ENCODE measurements around the gene TCP11L2.
A peak's percentile ranks its signal among the peaks of the same experiment; 100 is the strongest.
"Not testable (repeated sequence)": the region's sequence is repeated elsewhere in the genome, so short reads cannot be mapped to it uniquely, and the experiment has no call there.

The TCP11L2 gene

GRCh38 chr12:106307181-106307580 lies 4.6 kb downstream of the TCP11L2 start:
- no peak for DNase-seq (ENCODE audit: low spot score)

GRCh38 chr12:106308121-106308520 lies 5.6 kb downstream of the TCP11L2 start:
- DNase-seq (ENCODE audit: low spot score) = no peak

DNA sequence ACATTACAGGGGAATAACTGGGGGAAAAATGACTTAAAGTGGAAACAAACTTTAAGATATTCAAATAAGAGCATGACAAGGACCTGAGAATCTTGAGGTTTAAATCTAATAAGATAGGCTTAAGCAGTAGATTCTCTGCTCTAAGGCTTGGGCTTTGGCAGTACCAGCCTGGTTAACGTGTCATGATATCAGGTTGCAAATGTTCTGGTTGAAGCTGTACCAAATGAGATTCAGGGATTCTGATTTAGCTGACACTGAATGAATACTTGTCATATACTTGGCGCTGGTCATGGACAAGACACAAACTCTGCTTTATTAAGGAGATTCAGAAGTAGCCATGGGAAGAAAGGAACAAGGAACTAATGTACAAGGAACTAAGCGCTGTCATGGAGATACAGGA lies 6.1 kb downstream of the TCP11L2 start:
- no peak for DNase-seq (ENCODE audit: low spot score)

DNA sequence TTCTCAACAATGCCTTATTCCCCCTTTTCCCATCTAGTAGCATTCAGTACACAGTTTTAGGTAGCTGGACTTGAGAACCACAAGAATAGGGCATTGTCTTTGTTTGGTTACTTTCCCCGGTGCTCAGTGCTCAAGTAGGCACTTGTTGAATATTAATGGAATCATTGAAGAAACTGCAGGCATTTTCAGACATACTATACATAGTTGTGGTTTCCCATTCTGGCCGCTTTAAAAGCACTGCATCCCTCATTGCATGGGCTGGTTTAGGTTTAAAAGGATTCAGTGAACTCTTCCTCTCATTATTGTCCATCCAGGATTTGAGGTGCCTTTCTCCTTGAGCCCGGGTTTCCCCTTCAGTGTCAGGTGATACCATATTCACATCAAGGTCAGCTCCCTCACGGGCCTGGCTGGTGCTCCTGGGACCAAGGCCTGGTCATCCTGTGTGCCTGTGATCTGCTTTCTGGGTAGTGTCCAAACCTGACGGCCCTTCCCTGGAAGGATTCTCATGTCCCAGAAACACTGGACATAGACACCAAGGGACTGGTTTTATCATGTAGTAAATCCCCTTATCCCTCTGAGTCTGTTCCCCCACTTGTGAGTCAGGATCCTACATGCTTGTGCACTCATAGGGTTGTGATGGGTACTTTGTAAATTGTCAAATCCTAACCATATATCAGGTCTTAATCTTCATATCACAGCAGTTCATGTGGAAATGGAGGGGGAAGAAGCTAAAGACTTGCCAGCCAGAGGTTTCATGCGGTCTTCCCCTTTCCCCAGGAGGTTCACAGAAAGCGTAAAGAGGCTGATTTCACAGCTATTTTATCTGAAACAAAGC lies 7.4 kb downstream of the TCP11L2 start:
- DNase-seq (ENCODE audit: low spot score) = no peak

- DNase-seq (ENCODE audit: low spot score) = no peak
These were observed 8.2 kb downstream of the TCP11L2 start for GRCh38 chr12:106310687-106311086.

DNA sequence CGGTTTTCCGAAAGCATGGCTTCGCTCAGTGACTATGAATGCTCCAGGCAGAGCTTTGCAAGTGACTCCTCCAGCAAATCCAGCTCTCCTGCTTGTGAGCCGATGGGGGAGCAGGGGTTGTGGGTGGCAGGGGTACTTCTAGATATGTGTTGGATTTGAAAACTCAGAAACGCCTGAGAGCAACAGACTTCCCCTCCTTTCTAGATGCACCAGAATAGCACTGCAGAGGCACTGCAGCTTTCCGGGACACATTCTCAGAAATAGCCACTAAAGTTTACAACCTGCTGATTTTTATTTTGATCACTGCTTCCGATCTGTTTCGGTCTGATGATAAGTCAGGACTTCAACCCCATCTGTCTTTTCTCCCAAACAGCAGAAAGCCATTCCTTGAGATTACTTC lies 8.6 kb downstream of the TCP11L2 start:
- no peak for DNase-seq (ENCODE audit: low spot score)

DNA sequence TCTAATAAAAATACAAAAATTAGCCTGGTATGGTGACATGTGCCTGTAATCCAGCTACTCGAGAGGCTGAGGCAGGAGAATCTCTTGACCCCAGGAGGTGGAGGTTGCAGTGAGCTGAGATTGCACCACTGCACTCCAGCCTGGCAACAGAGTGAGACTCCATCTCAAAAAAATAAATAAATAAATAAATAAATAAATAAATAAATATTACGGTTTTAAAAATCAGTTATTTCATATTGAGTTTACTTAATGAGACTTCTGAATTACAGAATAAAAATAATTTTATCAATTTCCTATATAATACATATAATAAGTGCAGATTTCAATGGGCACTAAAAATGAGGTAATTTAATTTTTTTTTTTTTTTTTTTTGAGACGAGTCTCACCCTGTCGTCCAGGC lies 10.9 kb downstream of the TCP11L2 start:
- DNase-seq (ENCODE audit: low spot score) = not testable (repeated sequence)

- no peak for DNase-seq (ENCODE audit: low spot score)
These were observed 13.0 kb downstream of the TCP11L2 start for GRCh38 chr12:106315523-106315922.

DNA sequence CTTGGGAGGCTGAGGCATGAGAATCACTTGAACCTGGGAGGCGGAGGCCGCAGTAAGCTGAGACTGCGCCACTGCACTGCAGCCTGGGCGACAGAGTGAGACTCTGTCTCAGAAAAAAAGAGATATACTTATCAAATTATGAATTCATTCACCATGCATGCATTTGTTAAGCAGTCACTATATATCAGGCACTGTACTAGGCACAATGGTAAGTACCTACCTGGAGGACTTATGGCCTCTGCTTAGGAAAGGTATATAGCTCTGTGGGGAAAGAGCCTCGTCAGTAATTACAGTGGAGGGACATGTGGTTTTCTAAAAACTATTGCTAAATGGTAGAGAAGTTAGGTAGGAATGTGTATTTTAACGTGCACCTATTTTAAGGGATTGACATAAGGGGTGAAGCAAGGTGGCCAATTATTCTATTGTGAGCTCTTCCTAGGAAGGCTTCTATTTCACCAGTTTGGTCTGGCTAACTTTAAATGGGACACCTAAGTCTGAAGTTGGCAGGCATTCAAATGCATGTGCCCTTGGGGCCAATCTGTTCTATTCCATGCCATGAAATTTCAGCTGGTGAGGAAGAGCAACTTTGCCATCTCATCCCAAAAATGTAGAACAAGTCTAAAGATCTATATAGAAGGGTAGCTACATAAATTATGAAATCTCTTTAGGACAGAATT lies 15.0 kb downstream of the TCP11L2 start:
- DNase-seq (ENCODE audit: low spot score) = no peak

GRCh38 chr12:106321139-106321850 lies 18.8 kb downstream of the TCP11L2 start:
- no peak for DNase-seq (ENCODE audit: low spot score)

DNA sequence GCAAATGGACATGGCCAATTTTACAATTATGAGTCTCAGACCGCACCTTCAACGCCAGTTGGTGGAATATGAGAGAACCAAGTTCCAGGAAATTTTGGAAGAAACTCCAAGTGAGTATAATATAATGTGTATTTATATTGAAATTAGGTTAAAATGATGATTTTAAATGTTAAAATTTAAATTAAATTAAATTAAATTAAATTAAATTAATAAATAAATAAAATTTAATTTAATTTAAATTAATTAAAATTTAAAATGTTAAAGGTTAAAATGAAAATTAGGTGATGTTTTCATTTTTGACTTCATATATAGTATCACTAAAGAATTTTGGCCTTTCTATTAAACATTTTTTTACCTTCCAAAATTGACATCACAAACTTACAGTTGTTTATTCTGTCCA lies 21.0 kb downstream of the TCP11L2 start:
- DNase-seq (ENCODE audit: low spot score) = no peak

DNA sequence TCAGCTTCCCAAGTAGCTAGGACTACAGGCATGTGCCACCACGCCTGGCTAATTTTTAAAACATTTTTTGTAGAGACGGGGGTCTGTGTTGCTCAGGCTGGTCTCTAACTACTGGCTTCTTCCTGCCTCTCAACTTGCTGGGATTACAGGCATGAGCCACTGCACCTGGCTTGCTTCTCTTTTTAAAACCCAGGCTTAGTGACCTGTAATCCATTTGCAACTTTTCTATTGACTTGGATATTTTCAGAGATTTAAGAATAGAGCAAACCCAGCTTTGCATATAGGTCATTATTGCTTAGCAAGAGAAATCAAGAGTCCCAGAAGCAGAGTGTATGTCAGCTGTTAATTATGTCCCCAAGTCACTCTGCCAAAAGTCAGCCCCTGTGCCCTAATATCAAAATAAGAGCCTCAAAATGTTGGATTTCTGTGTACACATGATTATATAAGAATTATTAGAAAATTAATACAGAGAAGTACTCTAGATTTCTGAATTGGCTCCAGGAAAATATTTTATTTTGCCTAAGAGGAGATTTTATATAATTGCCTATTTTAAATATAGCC lies 24.9 kb downstream of the TCP11L2 start:
- DNase-seq (ENCODE audit: low spot score) = no peak

- DNase-seq (ENCODE audit: low spot score) = no peak
These were observed 26.2 kb downstream of the TCP11L2 start for GRCh38 chr12:106328735-106329134.

- no peak for DNase-seq (ENCODE audit: low spot score)
These were observed 26.9 kb downstream of the TCP11L2 start for GRCh38 chr12:106329231-106329982.

GRCh38 chr12:106331599-106331998 lies 29.1 kb downstream of the TCP11L2 start:
- DNase-seq (ENCODE audit: low spot score) = no peak

DNA sequence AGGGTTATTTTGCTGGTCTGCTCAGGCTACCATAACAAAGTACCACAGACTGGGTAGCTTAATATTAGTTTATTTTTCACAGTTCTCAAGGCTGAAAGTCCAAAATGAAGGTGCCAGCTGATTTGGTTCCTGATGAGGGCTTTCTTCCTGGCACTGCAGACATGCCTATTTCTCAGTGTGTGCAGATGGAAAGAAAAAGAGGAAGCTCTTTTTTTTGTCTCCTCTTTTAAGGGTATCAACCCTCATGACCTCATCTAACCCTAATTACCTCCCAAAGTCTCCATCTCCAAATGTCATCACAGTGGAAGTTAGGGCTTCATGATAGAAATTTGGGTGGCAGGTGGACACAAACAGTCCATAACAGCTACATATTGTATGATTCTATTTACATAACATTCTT lies 30.0 kb downstream of the TCP11L2 start:
- no peak for DNase-seq (ENCODE audit: low spot score)

GRCh38 chr12:106333010-106333409 lies 30.5 kb downstream of the TCP11L2 start:
- DNase-seq (ENCODE audit: low spot score) = no peak

GRCh38 chr12:106333756-106334155 lies 31.2 kb downstream of the TCP11L2 start:
- DNase-seq (ENCODE audit: low spot score) = no peak

DNA sequence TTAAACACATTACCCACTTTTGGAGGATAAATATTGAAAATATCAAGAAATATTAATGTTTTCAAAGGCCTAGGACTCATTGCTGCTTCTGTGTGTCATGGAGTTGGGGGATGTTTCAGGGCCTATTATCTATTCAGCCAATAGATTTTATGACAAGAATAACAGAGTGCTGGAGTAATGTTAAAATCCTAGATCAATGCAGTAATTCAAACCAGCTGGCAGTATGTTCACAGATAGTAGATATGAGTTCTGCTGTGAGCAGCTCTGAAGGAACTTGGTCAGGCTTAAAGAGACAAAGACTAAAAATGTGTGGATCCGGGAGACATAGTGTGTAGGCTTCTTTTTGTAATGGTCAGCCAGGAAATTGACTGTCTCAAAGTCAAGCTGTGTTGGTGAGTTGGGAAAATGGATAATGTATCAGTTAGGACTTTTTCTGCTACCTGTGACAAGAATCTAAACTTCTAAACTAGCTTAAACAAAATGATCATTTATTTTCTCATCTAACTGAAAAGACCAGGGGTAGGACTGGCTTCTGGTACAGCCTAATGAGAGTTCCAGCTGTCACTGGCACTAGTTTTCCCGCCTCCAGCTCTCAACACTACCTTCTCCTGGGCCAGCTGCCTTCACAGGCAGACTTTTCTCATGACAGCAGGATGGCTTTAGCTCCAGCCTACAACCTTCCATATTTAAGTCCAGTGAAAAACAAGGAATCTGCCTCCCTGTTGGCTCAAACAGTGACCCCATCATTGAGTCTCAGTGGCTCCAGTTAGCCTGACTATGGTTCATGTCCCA lies 38.7 kb downstream of the TCP11L2 start:
- DNase-seq (ENCODE audit: low spot score) = no peak

- peak; percentile 32 for DNase-seq (ENCODE audit: low spot score)
These were observed 40.1 kb downstream of the TCP11L2 start for GRCh38 chr12:106342397-106343213.

Measured in pons (tissue), 1 donor.